ENCODE measurements around the gene RNF31.

GRCh38 chr14:24098927-24099813, 48.1 kb upstream of the RNF31 start:
- TF ChIP-seq CTCF (IDR thresholded peaks at IDR 0.05): no peak
- no peak for TF ChIP-seq POLR2AphosphoS5 (IDR thresholded peaks at IDR 0.05)
